T-cell (primary cell): ENCODE data around the gene UNC5C. TPM values are rescaled to one million over a fixed set of nuclear protein-coding genes. Genes with fewer than 3 reads are reported as not detected.

Experiments
- ATAC-seq, 4 experiments: fragments of 200-7000 bp in 3 of 4; fragments of 150-1000 bp in 1 of 4; cut with Tn5 transposase; replicated peaks in 1 of 4; 1 replicate in 3 of 4; 2 replicates in 1 of 4; pipeline ENCODE4 v1.10.0; 2021; ENCODE audit warnings: moderate library complexity in 3 of 4, mild to moderate bottlenecking in 2 of 4, moderate number of reproducible peaks in 1 of 4
- CTCF ChIA-PET, 2 donors: fragments of 300-600 bp; sonication (Branson Sonifier 250); formaldehyde crosslinking; loops; one replicate each; lab custom pipeline; 2022; ENCODE audit warnings: antibody characterized with exemption in 2 of 2; lab: Charles Lee
- POLR2A ChIA-PET, 2 donors: fragments of 300-600 bp; sonication (Branson Sonifier 250); formaldehyde crosslinking; loops; one replicate each; lab custom pipeline; 2022; ENCODE audit warnings: antibody characterized with exemption in 2 of 2; lab: Charles Lee
- DNase-seq, 35 experiments: peaks; one replicate each; pipeline versions ENCODE4 v3.0.0 to v3.0.0-alpha.2; 2013 to 2023
- H3K27ac ChIP-seq: one replicate; pipeline ENCODE4 v1.5.1; 2013; ENCODE audit warnings: low read length
- H3K27me3 ChIP-seq, 2 experiments: replicated peaks in 1 of 2; 1 replicate in 1 of 2; 2 replicates in 1 of 2; pipeline versions ENCODE4 v1.6.1 to v1.7.0; 2013; ENCODE audit warnings: low read length in 1 of 2, mixed read lengths in 1 of 2; ENCODE audit not compliant: control insufficient read depth in 2 of 2, insufficient read depth in 2 of 2; ENCODE audit errors: extremely low read depth in 1 of 2
- H3K36me3 ChIP-seq, 2 donors: 1 replicate in 1 of 2; 2 replicates in 1 of 2; pipeline versions ENCODE4 v1.6.1 to v1.7.0; 2013; ENCODE audit warnings: low read length in 1 of 2; ENCODE audit not compliant: control insufficient read depth in 2 of 2, insufficient read depth in 1 of 2; ENCODE audit errors: extremely low read depth in 1 of 2
- H3K4me1 ChIP-seq, 2 experiments: 1 replicate in 1 of 2; 2 replicates in 1 of 2; pipeline versions ENCODE4 v1.6.1 to v1.7.0; 2013; ENCODE audit warnings: low read length in 2 of 2, mixed read lengths in 1 of 2; ENCODE audit not compliant: insufficient read depth in 2 of 2, control insufficient read depth in 1 of 2; ENCODE audit errors: extremely low read depth in 1 of 2
- H3K4me3 ChIP-seq, 2 donors: 1 replicate in 1 of 2; 2 replicates in 1 of 2; pipeline versions ENCODE4 v1.5.1 to v1.7.0; 2013; ENCODE audit warnings: mild to moderate bottlenecking in 2 of 2, low read length in 1 of 2, moderate library complexity in 1 of 2; ENCODE audit not compliant: control insufficient read depth in 1 of 2; ENCODE audit errors: extremely low read depth in 1 of 2
- H3K9me3 ChIP-seq: 2 replicates; pipeline ENCODE4 v1.7.0; 2013
- H3K27ac Mint-ChIP-seq, 2 donors: one replicate each; pipeline ENCODE4 v1.8.0; 2020 to 2021; ENCODE audit warnings: mild to moderate bottlenecking in 2 of 2, mixed read lengths in 2 of 2
- H3K27me3 Mint-ChIP-seq, 2 donors: one replicate each; pipeline ENCODE4 v1.8.0; 2021 to 2022; ENCODE audit warnings: mixed read lengths in 2 of 2
- H3K36me3 Mint-ChIP-seq: one replicate; pipeline ENCODE4 v1.8.0; 2021; ENCODE audit warnings: mixed read lengths
- H3K4me1 Mint-ChIP-seq, 3 donors: one replicate each; pipeline ENCODE4 v1.8.0; 2020 to 2022; ENCODE audit warnings: mixed read lengths in 3 of 3, mild to moderate bottlenecking in 1 of 3
- H3K4me3 Mint-ChIP-seq, 3 donors: one replicate each; pipeline ENCODE4 v1.8.0; 2020 to 2022; ENCODE audit warnings: mild to moderate bottlenecking in 3 of 3, mixed read lengths in 3 of 3, moderate library complexity in 3 of 3
- H3K9me3 Mint-ChIP-seq, 3 donors: one replicate each; pipeline ENCODE4 v1.8.0; 2020 to 2022; ENCODE audit warnings: mixed read lengths in 3 of 3
- WGBS: methylation state at CpG from one replicate; pipeline ENCODE4 v1.1.5; 2013; ENCODE audit warnings: missing lambda C conversion rate; ENCODE audit not compliant: insufficient coverage; 5-methylcytosine and 5-hydroxymethylcytosine counted together
- total RNA-seq, 35 experiments: library from RNA in 6 of 35; stranded (reverse) in 6 of 35; fragments of 120-200 nt in 1 of 35; gene quantifications; one replicate each; pipeline versions ENCODE4 v1.2.1 to v1.2.4 and lab custom pipeline; 2013 to 2026

Gene UNC5C
- total RNA-seq, 5 donors from 2014 or later (not counting 1 experiment from before 2014, with no cell fraction given): not detected

DNA sequence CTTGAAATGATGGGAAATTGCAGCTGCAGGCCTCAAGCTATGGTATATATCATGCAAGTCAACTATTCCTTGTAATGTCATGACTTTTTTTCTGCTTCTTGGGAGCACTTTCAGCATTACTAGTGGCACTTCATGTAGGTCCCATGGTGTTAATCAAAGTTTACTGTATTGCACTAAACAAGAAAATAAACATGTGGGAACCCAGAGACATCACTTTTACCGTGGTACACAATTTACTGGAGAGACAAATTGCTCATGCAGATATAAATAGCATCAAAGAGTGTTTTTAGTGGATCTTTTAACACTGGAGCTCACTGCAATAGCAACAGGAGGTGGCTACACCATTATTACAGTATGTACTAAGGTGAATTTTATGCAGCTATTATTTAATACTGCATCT lies 79.2 kb downstream of the UNC5C start:
- H3K36me3 ChIP-seq: no peaks in the 10 kb centered on the region
- H3K36me3 Mint-ChIP-seq: no peaks in the 10 kb centered on the region
- no peak for ATAC-seq
- ChIA-PET POLR2A (no interaction called here), CTCF (no interaction called here)
- H3K27ac ChIP-seq: no peak overlapping the region
- no peaks in the 10 kb centered on the region for H3K4me1 Mint-ChIP-seq
- no peaks in the 10 kb centered on the region for H3K4me1 ChIP-seq
- H3K27me3 Mint-ChIP-seq: peaks cover 0 to 4% of the 10 kb centered on the region in 2 donors
- no peak overlapping the region for H3K4me3 ChIP-seq
- no peaks in the 10 kb centered on the region for H3K9me3 ChIP-seq
- no peaks in the 10 kb centered on the region for H3K27me3 ChIP-seq
- no peaks in the 10 kb centered on the region for H3K9me3 Mint-ChIP-seq
- H3K4me3 Mint-ChIP-seq: no peak overlapping the region
- DNase-seq: no peak
- no peak overlapping the region for H3K27ac Mint-ChIP-seq
- no CpG with 5 or more reads among the region's 1 CpG for WGBS

DNA sequence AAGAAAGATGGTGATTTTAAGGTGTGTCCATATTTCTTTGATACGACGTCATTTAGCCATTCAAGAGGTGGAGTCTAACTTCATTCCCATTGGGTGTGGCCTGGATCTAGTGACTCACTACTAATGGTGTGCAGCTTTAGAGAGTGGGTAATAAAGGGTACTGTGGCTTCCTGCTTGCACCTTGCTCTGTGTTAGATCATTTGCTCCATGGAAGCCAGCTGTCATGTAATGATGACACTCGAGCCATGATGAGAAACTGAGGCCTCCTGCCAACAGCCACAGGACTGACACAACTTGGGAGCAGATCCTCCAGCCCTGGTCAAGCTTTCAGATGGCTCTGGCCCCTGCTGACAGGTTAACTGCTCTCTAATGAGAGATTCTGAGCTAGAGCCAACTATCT lies 82.0 kb downstream of the UNC5C start:
- ChIA-PET POLR2A (no interaction called here), CTCF (no interaction called here)
- Mint-ChIP-seq H3K27me3 (no peaks in the 10 kb centered on the region), H3K27ac (no peak overlapping the region), H3K9me3 (no peaks in the 10 kb centered on the region), H3K36me3 (no peaks in the 10 kb centered on the region), H3K4me1 (no peaks in the 10 kb centered on the region), H3K4me3 (no peak overlapping the region)
- DNase-seq (no peak), ATAC-seq (no peak)
- H3K4me3 ChIP-seq: no peak overlapping the region
- H3K36me3 ChIP-seq: no peaks in the 10 kb centered on the region
- H3K9me3 ChIP-seq: no peaks in the 10 kb centered on the region
- no peaks in the 10 kb centered on the region for H3K27me3 ChIP-seq
- no peak overlapping the region for H3K27ac ChIP-seq
- WGBS: 85% methylated on average over 3 of the region's 3 CpGs
- no peaks in the 10 kb centered on the region for H3K4me1 ChIP-seq

- H3K9me3 Mint-ChIP-seq: no peaks in the 10 kb centered on the region
- H3K4me3 Mint-ChIP-seq: no peak overlapping the region
- Histone ChIP-seq H3K36me3 (no peaks in the 10 kb centered on the region), H3K27me3 (no peaks in the 10 kb centered on the region), H3K4me1 (no peaks in the 10 kb centered on the region), H3K4me3 (no peak overlapping the region), H3K9me3 (no peaks in the 10 kb centered on the region), H3K27ac (no peak overlapping the region)
- no peak for DNase-seq
- POLR2A ChIA-PET: no interaction called here
- no peak for ATAC-seq
- H3K36me3 Mint-ChIP-seq: no peaks in the 10 kb centered on the region
- 56% methylated on average over 2 of the region's 6 CpGs for WGBS
- CTCF ChIA-PET: no interaction called here
- H3K4me1 Mint-ChIP-seq: no peaks in the 10 kb centered on the region
- no peak overlapping the region for H3K27ac Mint-ChIP-seq
- H3K27me3 Mint-ChIP-seq: peaks cover 0 to 7% of the 10 kb centered on the region in 2 donors
These were observed 83.8 kb downstream of the UNC5C start for GRCh38 chr4:95465010-95465409.

GRCh38 chr4:95462921-95463320 lies 85.9 kb downstream of the UNC5C start:
- no peak overlapping the region for H3K4me3 Mint-ChIP-seq
- DNase-seq: no peak
- no peaks in the 10 kb centered on the region for H3K9me3 Mint-ChIP-seq
- Histone ChIP-seq H3K4me3 (no peak overlapping the region), H3K27ac (no peak overlapping the region), H3K27me3 (no peaks in the 10 kb centered on the region), H3K36me3 (no peaks in the 10 kb centered on the region), H3K4me1 (no peaks in the 10 kb centered on the region), H3K9me3 (no peaks in the 10 kb centered on the region)
- ATAC-seq: no peak
- H3K36me3 Mint-ChIP-seq: no peaks in the 10 kb centered on the region
- H3K4me1 Mint-ChIP-seq: no peaks in the 10 kb centered on the region
- ChIA-PET CTCF (no interaction called here), POLR2A (no interaction called here)
- peaks cover 0 to 7% of the 10 kb centered on the region in 2 donors for H3K27me3 Mint-ChIP-seq
- 85% methylated on average over 5 of the region's 8 CpGs for WGBS
- H3K27ac Mint-ChIP-seq: no peak overlapping the region

DNA sequence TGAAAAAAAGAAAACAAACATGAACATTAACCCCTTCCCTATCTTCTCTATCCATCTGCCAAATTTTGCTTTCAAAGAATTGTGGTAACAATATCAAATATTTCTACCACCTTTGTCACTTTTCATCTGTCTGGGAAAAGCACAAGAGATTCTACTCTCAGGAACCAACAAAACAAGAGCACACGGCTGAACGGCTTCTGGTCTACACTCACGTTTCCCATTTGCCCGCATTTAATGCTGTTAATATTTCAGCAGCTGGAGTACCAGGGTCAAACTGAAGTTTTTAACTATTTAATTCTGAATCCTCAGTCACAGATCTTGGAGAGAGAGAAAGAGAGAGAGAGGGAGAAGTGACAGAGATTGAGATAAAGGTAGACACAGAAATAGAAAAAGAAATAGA lies 91.4 kb downstream of the UNC5C start:
- Histone ChIP-seq H3K4me3 (no peak overlapping the region), H3K36me3 (no peaks in the 10 kb centered on the region), H3K27me3 (no peaks in the 10 kb centered on the region), H3K4me1 (no peaks in the 10 kb centered on the region), H3K27ac (no peak overlapping the region), H3K9me3 (no peaks in the 10 kb centered on the region)
- WGBS: 73% methylated on average over 3 of the region's 4 CpGs
- no peak for ATAC-seq
- H3K27ac Mint-ChIP-seq: no peak overlapping the region
- H3K9me3 Mint-ChIP-seq: no peaks in the 10 kb centered on the region
- no peaks in the 10 kb centered on the region for H3K36me3 Mint-ChIP-seq
- ChIA-PET CTCF (no interaction called here), POLR2A (no interaction called here)
- H3K4me3 Mint-ChIP-seq: no peak overlapping the region
- no peak for DNase-seq
- peaks cover 0 to 12% of the 10 kb centered on the region in 2 donors for H3K27me3 Mint-ChIP-seq
- H3K4me1 Mint-ChIP-seq: no peaks in the 10 kb centered on the region

GRCh38 chr4:95450294-95450693 lies 98.5 kb downstream of the UNC5C start:
- Mint-ChIP-seq H3K4me1 (no peaks in the 10 kb centered on the region), H3K9me3 (no peaks in the 10 kb centered on the region), H3K36me3 (no peaks in the 10 kb centered on the region), H3K27ac (no peak overlapping the region), H3K4me3 (no peak overlapping the region), H3K27me3 (peaks cover 0 to 8% of the 10 kb centered on the region in 2 donors)
- Histone ChIP-seq H3K9me3 (no peaks in the 10 kb centered on the region), H3K4me3 (no peak overlapping the region), H3K27me3 (no peaks in the 10 kb centered on the region), H3K27ac (no peak overlapping the region), H3K4me1 (no peaks in the 10 kb centered on the region), H3K36me3 (no peaks in the 10 kb centered on the region)
- POLR2A ChIA-PET: no interaction called here
- no CpG with 5 or more reads among the region's 2 CpGs for WGBS
- DNase-seq (no peak), ATAC-seq (no peak)
- CTCF ChIA-PET: no interaction called here

DNA sequence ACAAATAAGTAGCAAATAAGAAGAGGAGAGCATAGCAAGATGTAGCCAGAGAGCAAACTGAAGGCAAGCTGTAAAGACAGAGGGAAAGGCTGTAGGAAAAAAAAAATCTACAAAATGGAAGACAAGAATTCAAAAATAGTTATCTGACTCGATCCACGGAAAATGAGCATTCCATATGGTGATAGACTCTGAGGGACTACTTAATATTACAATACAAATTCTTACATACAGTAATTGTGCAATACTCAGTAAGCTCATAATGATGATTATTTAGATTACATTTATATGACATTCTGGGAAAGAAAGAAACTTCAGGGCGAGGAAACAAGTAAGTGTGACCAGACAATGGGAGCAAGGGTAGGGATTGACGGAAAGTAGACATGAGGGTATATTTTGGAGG lies 102.6 kb downstream of the UNC5C start:
- H3K36me3 ChIP-seq: no peaks in the 10 kb centered on the region
- no peaks in the 10 kb centered on the region for H3K36me3 Mint-ChIP-seq
- H3K4me3 Mint-ChIP-seq: no peak overlapping the region
- no peaks in the 10 kb centered on the region for H3K4me1 Mint-ChIP-seq
- H3K27me3 ChIP-seq: no peaks in the 10 kb centered on the region
- no peak for ATAC-seq
- ChIA-PET POLR2A (no interaction called here), CTCF (no interaction called here)
- H3K9me3 Mint-ChIP-seq: no peaks in the 10 kb centered on the region
- H3K27ac Mint-ChIP-seq: no peak overlapping the region
- no peaks in the 10 kb centered on the region for H3K27me3 Mint-ChIP-seq
- no peaks in the 10 kb centered on the region for H3K4me1 ChIP-seq
- no peak for DNase-seq
- no peaks in the 10 kb centered on the region for H3K9me3 ChIP-seq
- 80% methylated on average over 2 of the region's 4 CpGs for WGBS
- H3K27ac ChIP-seq: no peak overlapping the region
- no peak overlapping the region for H3K4me3 ChIP-seq
